CD4-positive, alpha-beta T cell treated with Interleukin-17A for 1 hour (primary cell): Measurements from ENCODE around the gene RAB36.

Source experiments
- DNase-seq: peaks from one replicate; pipeline ENCODE4 v3.0.0-alpha.2; 2020

RAB36 gene

DNA sequence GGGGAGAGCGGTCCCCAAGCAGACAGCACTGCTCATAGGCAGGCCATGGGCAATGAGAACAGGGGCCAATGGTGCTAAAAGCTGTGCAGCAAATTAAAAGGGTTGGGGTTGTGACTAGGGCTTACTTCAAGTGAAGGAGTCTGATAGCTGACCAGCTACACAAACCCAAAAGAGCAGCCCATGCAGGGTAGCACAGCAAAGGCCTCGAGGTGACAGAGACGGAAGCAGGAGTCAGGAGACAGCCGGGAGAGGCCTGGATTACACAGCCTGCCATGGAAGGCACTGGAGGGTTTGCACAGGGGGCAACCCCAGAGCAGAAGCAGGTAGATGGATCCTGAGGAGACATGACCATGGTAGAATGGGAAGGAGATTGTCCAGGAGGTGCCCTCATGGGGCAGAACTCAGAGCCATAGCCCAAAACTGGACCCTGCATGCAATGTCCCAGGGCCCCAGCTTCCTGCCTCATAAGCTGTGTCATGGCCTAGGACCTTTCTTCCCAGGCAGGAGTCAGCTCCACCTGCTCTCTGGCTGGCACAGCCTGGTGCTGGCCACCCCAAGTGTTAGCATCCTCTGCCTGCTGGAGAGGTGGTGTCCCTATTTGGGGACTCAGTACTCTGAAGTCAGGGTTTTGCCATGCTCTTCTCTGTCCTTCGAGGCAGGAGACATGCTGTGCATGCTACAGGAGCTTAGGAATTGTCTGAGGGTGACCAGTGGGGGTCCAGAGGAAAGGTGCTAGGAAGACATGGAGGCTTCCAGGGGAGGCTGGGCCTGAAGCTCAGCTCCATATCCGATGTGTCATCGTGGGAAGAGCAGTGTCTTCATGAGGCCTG is 36.8 kb upstream of the RAB36 start:
- DNase-seq = no peak

DNA sequence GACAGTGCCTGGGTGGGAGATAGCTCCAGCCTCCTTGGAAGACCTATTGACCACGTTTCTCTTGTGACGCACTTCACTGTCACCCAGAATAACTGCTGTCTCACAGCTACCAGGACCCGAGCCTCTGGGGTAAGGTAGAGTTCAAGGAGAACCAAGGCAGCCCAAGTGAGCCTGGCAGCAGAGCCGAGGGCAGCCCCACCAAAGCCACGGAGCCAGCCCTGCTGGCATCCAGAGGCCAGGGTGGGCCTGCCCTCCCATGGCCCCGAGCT is 36.3 kb upstream of the RAB36 start:
- DNase-seq = no peak

DNA sequence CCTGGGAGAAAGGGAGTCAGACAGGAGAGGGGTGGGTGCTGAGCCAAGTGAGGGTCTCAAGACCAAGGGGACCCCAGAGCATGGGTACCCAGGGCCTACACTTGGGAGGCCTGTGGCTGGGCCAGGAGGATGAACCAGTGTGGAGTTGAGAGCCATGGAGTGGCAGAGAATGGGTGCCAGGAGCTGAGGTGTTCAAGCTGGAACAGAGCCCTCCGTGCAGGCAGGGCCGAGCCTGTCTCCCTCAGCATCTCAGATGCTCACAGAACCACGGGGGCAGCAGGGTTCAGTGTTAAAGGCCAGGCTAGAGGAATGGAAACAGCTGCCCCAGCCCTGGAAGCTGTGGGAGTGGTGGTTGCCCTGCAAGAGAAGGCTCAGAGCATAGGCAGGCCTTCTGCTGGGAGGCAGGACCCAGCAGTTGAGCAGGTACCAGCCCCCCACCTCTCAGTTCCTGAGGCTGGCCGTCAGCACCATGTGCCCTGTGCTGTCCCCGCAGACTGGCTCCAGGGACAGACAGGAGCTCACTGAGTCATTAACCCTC is 35.8 kb upstream of the RAB36 start:
- DNase-seq = no peak

DNA sequence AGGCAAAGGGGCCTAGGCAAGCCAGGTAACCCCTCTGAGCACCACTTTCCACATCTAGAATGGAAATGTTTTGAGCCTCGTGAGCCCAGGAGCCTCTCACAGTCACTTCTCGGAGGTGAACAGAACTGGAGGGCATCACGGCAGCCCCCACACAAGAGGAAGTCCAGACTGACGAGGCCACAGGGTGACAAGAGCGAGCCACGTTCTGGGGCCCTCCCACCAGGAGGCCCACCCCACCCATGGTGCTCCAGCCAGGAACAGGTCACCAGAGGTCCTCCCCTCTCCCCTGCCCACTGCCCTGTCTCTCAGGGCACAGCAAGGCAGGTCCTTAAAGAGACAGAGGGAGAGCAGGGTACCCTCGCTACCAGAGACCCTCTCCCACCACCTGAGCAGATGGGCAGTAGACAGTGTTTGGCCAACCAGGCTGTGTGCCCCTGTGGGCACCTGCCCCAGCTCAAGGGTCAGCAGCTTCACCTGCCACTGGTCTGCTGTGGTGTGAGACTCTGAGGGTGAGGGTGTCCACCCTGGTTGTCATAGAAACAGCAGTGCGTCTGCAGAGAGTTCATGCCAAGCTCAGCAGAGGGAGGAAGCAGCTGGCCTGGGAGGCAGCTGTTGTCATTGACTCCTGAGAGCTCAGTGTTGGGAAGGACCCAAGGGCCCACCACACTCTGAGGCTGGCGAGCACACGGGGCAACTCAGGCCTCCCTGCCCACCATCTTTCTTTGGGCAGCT is 34.9 kb upstream of the RAB36 start:
- no peak for DNase-seq

DNA sequence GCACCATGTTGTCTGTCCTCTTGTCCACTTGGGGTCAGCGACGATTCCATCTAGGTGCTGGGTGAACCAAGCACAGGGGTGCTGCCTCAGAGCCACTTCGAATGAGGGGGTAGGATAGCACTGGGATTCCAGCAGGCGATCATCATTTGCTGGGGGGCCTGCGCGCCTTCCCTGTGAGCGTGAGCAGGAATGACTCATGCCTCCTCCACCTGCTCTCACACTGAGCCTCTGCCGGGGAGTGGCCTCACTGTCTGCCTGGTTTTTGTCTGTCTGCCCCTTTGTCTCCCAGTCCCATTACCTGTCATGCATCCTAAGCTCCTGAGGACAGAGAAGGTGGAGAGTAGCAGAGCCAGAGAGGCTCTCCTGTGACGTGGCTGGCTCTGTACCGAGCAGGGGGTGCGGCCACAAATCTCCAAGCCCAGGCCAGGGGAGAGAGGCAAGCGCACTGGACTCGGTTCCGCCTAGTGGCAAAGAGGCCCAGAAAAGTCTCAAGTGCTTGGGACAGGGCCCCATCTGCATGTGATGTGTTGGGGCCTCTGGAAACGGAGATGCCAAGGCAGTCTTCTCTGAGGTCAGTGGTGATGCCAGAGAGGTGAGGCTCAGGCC is 34.3 kb upstream of the RAB36 start:
- DNase-seq = no peak

DNA sequence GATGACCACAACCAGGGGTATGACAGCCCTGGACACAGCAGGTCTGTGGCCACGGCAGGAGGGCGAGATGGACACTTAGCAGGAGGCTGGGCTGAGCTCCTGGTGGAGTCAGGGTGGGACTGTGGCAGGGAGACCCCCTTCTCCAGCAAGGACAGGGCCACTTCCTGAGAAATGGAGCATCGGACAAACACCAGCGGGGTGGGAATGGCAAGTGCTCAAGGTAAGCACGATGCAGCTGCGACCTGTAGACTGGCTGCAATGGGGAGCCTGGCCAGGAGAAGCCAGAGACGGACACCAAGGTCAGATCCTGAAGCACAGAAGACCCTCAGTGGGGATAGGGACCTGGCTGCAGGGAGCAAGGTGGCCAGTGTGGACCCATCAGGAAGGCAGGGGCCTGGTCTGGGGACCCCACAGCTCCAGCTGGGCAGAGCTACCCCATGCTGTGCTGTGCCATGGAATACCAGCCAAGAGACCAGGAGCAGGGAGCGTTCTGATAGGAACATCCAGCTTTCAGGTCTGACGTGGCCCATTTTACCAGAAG is 32.7 kb upstream of the RAB36 start:
- DNase-seq = no peak

DNA sequence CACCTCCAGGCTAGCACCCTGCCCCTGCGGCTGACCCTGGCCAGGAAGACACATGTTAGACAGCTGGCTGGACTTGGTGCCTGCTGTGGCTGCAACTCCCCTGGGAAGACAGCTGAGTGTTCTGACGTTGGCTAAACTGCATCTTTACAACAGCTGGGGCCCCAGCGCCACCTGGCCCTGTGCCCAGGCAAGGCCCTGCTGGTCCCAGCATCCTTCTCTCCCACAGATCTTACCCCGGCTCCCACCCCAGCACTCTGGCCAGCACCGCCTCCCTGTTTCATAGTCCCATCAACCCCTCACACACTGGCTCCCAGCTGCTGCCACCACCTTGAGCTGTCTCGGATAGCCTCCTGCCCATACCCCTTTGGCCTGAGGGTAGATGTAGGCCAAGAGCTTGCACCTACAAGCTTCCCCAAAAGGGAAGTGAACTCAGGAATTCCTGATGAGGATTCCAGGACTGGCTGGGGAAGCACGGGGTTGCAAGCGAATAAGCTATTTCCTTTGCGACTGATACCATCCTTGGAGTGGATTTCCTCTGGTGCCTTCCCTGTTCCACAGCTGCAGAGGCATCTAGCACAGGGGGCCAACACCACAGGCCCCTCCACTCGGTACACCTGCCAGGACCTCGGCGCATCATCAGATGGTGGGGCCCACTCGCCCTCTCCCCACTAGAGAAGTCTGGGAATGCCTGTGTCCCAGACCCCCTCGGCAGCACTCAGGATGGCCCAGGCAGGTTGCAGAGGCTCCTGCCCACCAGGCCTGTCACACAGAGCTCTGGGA is 32.0 kb upstream of the RAB36 start:
- DNase-seq = no peak

DNA sequence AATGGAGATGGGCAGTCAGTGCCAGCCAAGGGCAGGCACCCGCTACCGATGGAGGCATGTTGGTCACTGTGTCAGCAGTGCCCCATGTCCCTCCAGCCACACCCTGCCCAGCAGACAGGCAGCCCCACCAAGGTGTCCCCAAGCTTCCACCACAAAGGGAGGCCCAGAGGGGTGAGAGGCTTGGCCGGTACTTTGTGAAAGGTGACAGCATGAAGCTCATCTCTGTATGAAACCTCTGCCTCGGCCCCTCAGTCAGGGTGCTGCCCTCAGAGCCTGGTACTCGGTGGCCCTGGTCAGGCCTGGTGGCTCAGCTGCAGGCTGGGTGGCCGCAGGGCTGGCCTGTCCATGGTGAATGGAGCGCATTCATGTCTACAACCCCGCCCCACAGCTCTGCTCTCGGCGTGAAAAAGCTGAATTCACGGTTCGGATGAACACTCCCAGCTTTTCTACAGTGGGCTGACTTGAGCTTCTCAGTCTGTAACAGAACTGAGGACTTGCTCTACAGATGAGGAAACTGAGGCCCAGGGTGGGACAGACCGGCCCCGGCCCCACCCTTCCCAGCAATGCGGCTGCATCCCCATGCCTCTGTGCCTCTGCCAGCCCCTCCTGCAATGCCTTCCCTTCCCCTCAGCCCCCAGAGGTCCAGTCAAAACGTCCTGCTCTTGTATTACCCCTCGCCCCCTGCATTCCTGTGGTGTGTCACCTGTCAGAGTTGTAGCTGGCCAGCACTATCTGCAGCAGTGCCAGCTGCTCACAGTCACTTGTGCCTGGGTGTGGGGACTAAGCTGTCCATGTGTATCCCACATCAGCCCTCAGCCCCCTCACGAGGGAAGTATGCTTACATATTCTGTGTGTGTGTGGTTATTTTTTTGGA is 31.2 kb upstream of the RAB36 start:
- no peak for DNase-seq

DNA sequence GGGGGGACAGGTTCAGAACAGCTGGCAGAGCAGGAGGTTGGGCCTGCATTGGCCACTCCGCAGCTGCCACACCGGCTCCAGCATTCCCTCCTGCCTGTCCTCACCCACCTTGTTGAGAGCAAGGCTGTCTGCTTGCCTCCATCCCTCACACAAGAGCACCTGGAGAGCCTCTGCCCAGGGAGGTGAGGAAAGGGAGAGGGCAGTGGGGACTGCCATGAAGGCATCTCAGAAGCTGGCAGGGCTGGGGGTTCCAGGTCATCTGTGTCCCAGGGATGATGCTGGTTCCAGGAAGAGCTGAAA is 30.6 kb upstream of the RAB36 start:
- no peak for DNase-seq

DNA sequence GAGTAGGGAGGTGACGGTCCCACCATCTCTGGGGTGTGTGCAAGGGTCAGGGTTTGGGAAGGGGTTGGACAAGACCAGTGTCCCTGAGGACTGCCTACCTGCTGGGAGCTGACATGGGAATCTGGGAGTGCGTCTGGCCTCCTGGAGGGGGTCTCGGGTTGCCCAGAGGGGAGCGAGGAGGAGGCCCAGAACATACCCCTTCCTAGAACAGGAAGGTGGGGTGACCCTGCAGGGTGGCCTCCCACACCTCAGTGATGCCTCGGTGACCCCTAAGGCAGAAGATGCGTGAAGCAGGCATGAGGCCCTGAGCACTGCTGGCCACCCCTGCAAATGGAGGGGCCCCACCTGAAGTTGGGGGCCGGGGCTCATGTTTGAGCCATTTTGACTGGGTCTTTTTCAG is 29.9 kb upstream of the RAB36 start:
- no peak for DNase-seq

DNA sequence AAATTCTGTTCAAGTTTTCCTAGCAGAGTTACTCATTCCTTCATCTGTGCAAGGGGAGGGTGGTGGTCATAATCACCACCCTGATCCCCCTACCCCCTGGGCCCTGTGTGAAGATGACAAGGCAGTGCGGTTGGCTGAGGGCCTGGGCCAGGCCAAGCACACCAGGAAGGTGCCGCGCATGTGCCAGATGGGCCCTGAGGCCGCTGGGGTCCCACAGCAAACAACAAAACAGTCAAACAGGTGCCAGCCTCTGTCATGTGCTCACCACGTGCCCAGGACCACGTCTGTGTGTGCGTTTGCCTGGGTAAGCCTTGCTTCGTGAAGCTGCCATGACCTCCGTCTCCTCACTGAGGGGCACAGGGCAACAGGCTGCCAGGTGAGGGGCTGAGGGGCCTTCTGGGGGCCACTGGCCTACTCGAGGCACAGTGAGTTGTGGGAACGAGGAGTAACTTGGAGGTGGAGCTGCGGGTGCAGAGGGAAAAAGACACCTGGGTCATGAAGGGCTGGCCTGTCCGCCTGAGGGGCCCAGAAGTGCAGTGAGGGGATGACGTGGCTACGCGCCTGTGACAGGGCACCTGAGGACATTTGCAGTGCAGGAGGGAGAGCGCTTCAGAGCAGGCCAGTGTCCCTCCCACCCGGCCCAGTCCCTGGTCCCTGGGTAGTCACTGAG is 29.3 kb upstream of the RAB36 start:
- DNase-seq = no peak

DNA sequence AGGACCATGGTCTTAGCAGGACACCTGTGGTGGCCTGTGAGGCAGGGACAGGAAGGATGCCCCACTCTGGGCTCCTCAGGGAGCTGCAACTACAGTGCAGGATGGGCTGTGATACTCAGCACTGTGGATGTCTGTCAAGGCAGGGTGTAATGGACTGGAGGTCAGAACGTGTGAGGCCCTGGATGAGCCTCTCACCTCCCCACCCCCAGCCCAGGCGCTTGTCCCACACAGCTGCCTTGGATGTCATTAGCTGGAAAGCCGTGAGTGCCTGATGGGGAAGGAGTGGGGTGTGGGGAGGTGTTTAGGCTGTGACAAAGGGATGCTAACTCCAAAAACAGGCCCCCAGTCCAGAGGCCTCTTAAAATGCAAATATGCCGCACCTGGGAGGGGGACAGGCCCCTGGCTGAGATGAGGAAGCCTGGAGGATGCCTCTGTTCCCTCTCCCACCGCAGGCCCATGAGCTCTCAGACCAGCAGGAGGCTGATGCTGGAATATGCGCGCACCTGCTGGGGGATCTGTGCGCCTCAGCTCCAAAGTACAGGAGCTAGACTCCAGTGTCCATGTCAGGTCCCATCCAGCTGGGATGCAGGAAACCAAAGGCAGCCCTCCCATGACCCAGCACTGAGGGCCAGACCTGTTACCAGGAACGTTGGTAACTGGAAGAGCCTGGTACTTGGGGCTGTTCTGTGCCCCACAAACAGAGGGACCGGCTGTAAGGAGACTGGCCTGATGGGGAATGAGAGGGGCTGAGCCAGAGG is 28.6 kb upstream of the RAB36 start:
- DNase-seq = no peak

DNA sequence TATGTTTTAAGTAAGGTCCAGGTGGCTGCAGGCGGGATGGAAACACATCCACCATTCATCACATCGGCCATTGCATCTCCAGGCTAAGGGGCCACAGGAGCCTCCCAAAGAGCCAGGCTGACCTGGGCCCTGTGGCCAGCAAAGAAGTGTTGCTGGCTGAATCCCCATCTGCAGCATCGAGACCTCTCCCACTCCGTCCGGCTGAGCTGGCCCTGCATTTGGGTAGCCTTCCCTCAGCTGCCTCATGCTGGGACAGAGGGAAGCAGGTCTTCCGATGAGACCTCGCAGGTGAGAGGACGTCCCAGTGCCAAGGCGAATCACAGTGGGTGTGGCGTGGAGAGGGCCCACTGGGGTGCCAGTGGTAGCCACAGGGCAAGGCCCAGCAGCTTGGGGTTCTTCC is 28.0 kb upstream of the RAB36 start:
- DNase-seq = no peak

DNA sequence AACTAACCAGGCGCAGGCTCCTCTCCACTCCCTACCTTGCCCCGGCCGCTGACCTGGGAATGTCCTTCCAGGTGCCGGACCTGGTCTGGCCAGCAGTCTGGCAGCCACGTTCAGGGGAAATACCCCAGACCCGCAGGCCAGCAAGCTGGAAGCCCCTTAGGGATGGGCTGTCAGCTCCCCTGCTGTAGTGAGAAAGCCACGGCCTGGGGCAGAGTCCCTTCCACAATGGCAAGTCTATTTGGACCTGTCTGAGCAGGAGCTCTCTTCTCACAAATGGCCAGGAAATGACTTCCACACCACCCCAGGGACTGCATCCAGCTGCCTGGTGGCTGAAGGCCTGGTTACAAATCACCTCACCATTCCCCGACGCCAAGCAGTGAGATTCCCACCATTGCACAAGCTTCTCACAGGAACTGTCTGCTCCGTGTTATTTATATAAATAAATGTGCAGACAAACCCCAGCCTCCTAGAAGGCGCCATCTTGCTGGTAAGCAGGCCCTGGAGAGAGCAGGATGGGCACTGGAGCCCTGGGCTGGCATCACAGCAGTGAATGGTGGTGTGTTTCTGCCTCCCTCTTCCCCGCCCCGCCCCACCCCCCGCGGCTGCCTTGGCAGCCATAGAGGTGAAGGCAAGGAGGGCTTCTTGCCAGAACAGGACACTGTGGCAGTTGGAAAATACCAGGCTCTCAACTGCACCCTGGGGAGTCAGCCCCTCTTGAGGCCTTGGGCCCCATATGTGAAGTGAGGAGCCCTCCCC is 27.2 kb upstream of the RAB36 start:
- DNase-seq = no peak

DNA sequence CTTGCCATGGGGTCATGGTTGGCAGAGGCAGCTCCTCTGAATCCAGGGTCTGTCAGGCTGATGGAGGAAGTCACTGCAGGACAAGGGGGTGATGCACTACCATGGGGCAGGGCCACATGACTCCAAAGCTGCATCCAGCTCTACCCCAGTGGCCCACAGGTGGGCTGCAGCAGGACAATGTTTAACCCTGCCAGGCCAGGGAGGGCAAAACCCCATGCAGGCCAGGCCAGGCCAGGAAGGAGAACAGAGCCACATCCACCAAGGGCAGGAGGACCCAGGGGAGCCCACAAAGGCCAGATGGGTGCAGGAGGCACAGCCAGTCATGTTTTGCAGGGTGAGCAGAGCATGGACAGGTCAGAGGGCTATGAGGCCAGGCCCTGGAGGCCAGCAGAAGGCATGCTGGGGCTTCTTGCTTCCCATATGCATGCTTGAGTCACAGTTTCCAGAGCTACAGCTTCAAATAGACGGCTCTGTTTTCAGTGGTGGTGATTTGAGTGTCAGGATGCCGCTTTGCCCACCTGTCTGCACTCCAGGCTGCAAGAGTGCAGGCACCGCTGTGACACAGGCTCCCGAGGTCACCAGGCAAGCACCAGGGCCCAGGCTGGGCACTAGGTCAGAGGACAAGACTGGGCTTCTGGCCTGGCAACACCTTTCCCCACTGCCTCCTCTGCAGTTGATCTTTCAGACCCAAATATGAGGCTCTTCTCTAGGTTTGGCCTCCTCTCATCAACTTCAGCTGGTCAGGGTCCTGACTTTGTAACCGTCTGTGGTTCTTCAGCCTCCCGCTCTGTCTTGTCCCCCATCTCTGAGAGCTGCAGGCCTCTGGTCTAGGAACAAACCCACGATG is 26.4 kb upstream of the RAB36 start:
- DNase-seq = no peak

DNA sequence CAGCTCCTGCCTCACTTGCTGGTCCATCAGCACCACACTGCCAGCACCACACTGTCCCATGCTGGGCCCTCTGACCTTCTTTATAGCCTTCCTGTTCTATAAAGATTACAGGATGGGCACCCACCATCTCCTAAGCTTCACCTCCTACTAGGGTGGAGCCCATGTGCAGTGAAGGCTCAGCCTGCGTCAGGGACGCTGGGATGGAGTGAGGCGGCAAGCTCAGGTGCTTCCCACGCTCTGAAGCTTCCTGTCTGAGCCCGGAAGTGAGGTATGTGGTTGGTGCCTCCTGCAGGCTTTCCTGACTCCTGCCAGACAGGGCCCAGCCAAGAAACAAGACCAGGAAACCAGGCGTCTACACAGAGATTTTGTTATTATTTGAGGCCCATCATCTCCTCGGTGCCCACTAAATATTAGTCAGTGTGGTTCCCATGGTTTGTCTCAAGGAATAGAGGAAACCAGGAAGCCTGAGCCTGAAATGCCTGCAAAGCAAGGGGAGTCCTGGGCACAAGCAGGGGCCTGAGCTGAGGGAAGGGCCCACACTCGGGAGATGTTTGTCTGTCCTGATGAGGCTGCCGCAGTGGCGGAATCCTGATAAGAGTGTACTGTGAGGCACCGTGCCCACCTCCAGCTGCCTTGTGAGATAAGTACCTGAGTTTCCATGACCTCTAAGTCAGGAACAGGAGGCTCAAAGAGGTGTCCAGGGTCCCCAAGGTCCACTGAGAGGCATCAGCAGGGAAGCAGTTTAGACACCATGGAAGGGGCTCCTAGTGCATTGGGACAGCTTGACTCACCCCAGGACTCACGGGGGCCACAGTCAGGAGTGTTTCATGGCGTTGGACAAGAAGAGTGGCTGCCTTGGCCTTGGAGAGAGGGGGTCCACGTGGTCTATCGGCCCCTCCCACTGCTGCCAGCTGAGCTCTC is 25.5 kb upstream of the RAB36 start:
- DNase-seq = peak; percentile 77

DNA sequence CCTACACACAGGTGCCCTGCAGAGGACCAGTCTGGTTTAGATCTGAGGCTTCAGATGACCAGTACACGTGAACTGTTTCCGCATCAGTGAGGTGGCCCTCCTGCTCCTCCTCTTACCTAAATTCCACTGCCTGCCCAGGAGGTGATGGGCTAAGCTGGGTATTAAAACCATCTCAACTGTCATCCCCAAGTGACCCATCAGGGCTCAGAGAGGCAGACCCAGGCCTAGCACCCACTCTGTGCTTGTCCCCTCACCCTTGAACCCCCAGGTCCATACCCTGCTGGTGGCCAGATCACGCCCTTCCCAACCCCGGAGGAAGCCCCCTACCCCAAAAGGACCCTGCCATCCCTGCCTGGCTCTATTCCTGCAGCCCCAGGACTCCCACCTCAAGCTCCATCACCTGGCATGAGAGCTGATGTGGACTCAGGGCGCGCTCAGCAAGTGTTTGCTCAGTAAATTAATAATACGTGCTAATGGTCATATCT is 24.8 kb upstream of the RAB36 start:
- DNase-seq = no peak

DNA sequence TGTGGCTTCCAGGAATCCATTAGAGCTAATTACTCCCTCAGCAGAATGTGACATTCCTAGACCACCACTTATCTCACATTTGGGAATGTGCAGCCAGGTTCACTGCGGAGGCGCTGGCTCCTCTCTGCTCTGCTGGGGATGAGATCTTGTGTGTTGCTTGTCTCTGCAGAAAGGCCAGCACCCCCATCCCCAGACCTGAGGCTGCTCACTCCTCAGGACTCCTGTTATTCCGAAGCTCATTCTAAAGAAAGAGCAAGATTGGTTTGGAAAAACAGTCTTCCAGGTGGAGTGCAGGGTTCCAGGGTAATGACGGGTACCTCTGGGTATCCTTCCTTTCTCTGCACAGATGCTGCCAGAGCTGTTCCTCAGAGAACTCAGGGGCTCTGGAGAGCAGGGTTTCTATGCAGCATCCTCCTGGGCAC is 24.3 kb upstream of the RAB36 start:
- no peak for DNase-seq
